22Rv1 (cell line): Measurements from ENCODE around the gene HSD17B1.
A peak's percentile ranks its signal among the peaks of the same experiment; 100 is the strongest.

ENCODE experiments used
- H3K27ac ChIP-seq: fragments of 450-650 bp; 2 replicates; pipeline ENCODE4 v1.5.1; 2017
- CTCF ChIP-seq: fragments of 450-650 bp; IDR thresholded peaks from 2 replicates; pipeline ENCODE4 v1.5.1; 2017; ENCODE audit warnings: mild to moderate bottlenecking
- ZFX ChIP-seq: fragments of 450-650 bp; IDR thresholded peaks from 2 replicates; pipeline ENCODE4 v1.6.1; 2017; ENCODE audit warnings: antibody characterized with exemption, borderline replicate concordance

The HSD17B1 gene

GRCh38 chr17:42536372-42537155 lies 16.2 kb upstream of the HSD17B1 start:
- H3K27ac ChIP-seq = peak overlapping the region; percentile 89
- TF ChIP-seq ZFX (no peak), CTCF (peak; percentile 14; the same call in 1 of the 2 replicates)

- peak overlapping the region; percentile 89 for H3K27ac ChIP-seq
- TF ChIP-seq CTCF (no peak), ZFX (no peak)
Measured at GRCh38 chr17:42537156-42537805, 15.4 kb upstream of the HSD17B1 start.

GRCh38 chr17:42537826-42538451 lies 14.8 kb upstream of the HSD17B1 start:
- TF ChIP-seq ZFX (no peak), CTCF (no peak)
- H3K27ac ChIP-seq = peak overlapping the region; percentile 89

GRCh38 chr17:42538482-42538881 lies 14.2 kb upstream of the HSD17B1 start:
- TF ChIP-seq ZFX (no peak), CTCF (no peak)
- H3K27ac ChIP-seq = no peak overlapping the region

GRCh38 chr17:42540558-42540957 lies 12.2 kb upstream of the HSD17B1 start:
- 0 out of 2 replicates have a peak overlapping the region, but pooled peaks have one; percentile 26 for H3K27ac ChIP-seq

DNA sequence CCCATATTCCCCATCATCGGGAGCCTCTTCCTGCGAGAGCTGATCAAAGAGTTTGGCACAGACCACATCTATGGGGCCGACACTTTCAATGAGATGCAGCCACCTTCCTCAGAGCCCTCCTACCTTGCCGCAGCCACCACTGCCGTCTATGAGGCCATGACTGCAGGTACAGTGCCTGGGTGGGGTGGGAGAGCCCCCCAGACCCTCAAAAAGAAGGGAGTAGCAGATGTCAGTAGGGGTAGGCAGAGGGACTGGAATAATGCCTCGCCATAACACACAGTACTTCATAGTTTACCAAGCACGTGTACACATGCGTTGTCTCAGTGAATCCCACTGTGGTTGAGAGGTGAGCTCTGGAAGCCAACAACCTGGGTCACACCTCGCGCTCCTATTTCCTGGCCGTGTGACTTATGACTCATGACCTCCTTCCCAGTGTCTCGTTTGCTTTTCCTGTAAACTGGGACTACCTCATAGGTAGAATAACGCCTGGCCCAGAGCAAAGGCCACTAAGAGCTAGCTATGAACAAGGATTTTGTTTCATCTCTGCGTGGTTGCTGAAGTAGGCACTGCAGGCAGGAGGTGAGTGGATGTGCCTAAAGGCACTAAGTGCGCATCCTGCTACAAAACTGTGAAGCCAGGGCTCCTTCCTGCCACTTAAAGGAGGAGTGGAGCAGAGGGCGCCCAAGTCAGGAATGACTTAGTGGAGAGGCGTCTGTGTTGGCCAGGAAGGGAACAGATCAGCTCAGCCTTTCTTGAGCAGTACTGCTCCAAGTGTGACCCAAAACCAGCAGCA lies 11.5 kb upstream of the HSD17B1 start:
- H3K27ac ChIP-seq = peak overlapping the region; percentile 26; the same call in 1 of the 2 replicates
- TF ChIP-seq CTCF = no peak
- no peak for TF ChIP-seq ZFX
